IMR-90 (cell line): ENCODE data around the gene F10. TPM values are rescaled to one million over a fixed set of nuclear protein-coding genes. Genes with fewer than 3 reads are reported as not detected.

ENCODE experiments used
- ATAC-seq: fragments of 200-7000 bp; cut with Tn5 transposase; 2 replicates; pipeline ENCODE4 v1.9.1; 2020; ENCODE audit warnings: low read depth, mild to moderate bottlenecking, moderate library complexity
- BruUV-seq: library from RNA; stranded (reverse); fragments of 400-500 nt; replicated peaks from 2 replicates; lab custom pipeline; 2021; lab: Mats Ljungman, UMichigan
- CTCF ChIA-PET: fragments of 300-600 bp; formaldehyde crosslinking; extraction: SDS; loops from one replicate; lab custom pipeline; 2021; ENCODE audit warnings: antibody characterized with exemption; lab: Yijun Ruan, JAX
- POLR2A ChIA-PET: fragments of 300-600 bp; sonication (Branson Sonifier 250); formaldehyde crosslinking; loops from one replicate; lab custom pipeline; 2022; ENCODE audit warnings: antibody characterized with exemption; ENCODE audit not compliant: unreplicated experiment; lab: Charles Lee
- DNase-seq: peaks from one replicate; pipeline ENCODE4 v3.0.0; 2013
- H2AFZ ChIP-seq: replicated peaks from 2 replicates; pipeline ENCODE3; 2013; ENCODE audit warnings: low read length, mild to moderate bottlenecking; ENCODE audit not compliant: poor library complexity
- H2AK5ac ChIP-seq: 2 replicates; pipeline ENCODE4 v1.6.1; 2013; ENCODE audit warnings: low read depth, low read length, inconsistent platforms
- H2AK9ac ChIP-seq: replicated peaks from 2 replicates; pipeline ENCODE3; 2013; ENCODE audit warnings: mild to moderate bottlenecking, low read depth, low read length, moderate library complexity; ENCODE audit not compliant: poor library complexity
- H2BK120ac ChIP-seq: 2 replicates; pipeline ENCODE4 v1.6.1; 2013; ENCODE audit warnings: low read depth, low read length, inconsistent platforms
- H2BK15ac ChIP-seq: 3 replicates; pipeline ENCODE4 v1.6.1; 2013; ENCODE audit warnings: low read depth, low read length, inconsistent platforms
- H2BK20ac ChIP-seq: 2 replicates; pipeline ENCODE4 v1.6.1; 2013; ENCODE audit warnings: low read depth, mild to moderate bottlenecking, inconsistent platforms, low read length, moderate library complexity
- H2BK5ac ChIP-seq: 2 replicates; pipeline ENCODE4 v1.6.1; 2013; ENCODE audit warnings: mild to moderate bottlenecking, low read depth, low read length, inconsistent platforms; ENCODE audit not compliant: poor library complexity, severe bottlenecking
- H3K14ac ChIP-seq: replicated peaks from 2 replicates; pipeline ENCODE4 v1.6.1; 2013; ENCODE audit warnings: low read depth, low read length, inconsistent platforms
- H3K18ac ChIP-seq: 2 replicates; pipeline ENCODE4 v1.6.1; 2013; ENCODE audit warnings: low read depth, low read length, control low read depth
- H3K23ac ChIP-seq: 2 replicates; pipeline ENCODE4 v1.6.1; 2013; ENCODE audit warnings: low read depth, low read length, inconsistent platforms
- H3K27ac ChIP-seq: 2 replicates; pipeline ENCODE4 v1.5.1; 2013; ENCODE audit warnings: mild to moderate bottlenecking, control low read depth, low read length; ENCODE audit not compliant: insufficient read depth
- H3K27me3 ChIP-seq: 2 replicates; pipeline ENCODE4 v1.6.1; 2013; ENCODE audit warnings: low read length; ENCODE audit not compliant: control insufficient read depth, insufficient read depth
- H3K36me3 ChIP-seq: 2 replicates; pipeline ENCODE4 v1.6.1; 2013; ENCODE audit warnings: low read length, mixed read lengths; ENCODE audit not compliant: control insufficient read depth, insufficient read depth
- H3K4ac ChIP-seq: 2 replicates; pipeline ENCODE4 v1.6.1; 2013; ENCODE audit warnings: low read depth, low read length, inconsistent platforms
- H3K4me1 ChIP-seq: 2 replicates; pipeline ENCODE4 v1.6.1; 2013; ENCODE audit warnings: low read length, mixed read lengths; ENCODE audit not compliant: control insufficient read depth, insufficient read depth
- H3K4me2 ChIP-seq: 2 replicates; pipeline ENCODE4 v1.6.1; 2013; ENCODE audit warnings: low read depth, mild to moderate bottlenecking, control low read depth, low read length, moderate library complexity
- H3K4me3 ChIP-seq: 2 replicates; pipeline ENCODE4 v1.5.1; 2013; ENCODE audit warnings: low read depth, mild to moderate bottlenecking, control low read depth, low read length, moderate library complexity; ENCODE audit not compliant: insufficient read depth
- H3K56ac ChIP-seq: 2 replicates; pipeline ENCODE4 v1.6.1; 2013; ENCODE audit warnings: low read length, inconsistent platforms; ENCODE audit not compliant: insufficient read depth; ENCODE audit errors: extremely low read depth
- H3K79me1 ChIP-seq, 2 experiments: 2 replicates each; pipeline ENCODE4 v1.6.1; 2013; ENCODE audit warnings: low read length in 2 of 2, inconsistent platforms in 1 of 2, low read depth in 1 of 2
- H3K9ac ChIP-seq: 2 replicates; pipeline ENCODE4 v1.6.1; 2013; ENCODE audit warnings: low read depth, low read length, control low read depth
- H3K9me1 ChIP-seq: 2 replicates; pipeline ENCODE4 v1.6.1; 2013; ENCODE audit warnings: low read length, inconsistent platforms; ENCODE audit not compliant: insufficient read depth
- H3K9me3 ChIP-seq: 2 replicates; pipeline ENCODE4 v1.6.1; 2013; ENCODE audit warnings: low read length; ENCODE audit not compliant: control insufficient read depth, insufficient read depth
- H4K20me1 ChIP-seq: 2 replicates; pipeline ENCODE4 v1.6.1; 2013; ENCODE audit warnings: low read length, inconsistent platforms; ENCODE audit not compliant: insufficient read depth
- H4K5ac ChIP-seq: 2 replicates; pipeline ENCODE4 v1.6.1; 2013; ENCODE audit warnings: mild to moderate bottlenecking, low read depth, low read length, control low read depth
- H4K8ac ChIP-seq, 2 experiments: 2 replicates each; pipeline ENCODE4 v1.6.1; 2013; ENCODE audit warnings: low read depth in 2 of 2, low read length in 2 of 2, control low read depth in 1 of 2, inconsistent platforms in 1 of 2
- H4K91ac ChIP-seq: 2 replicates; pipeline ENCODE4 v1.6.1; 2013; ENCODE audit warnings: low read depth, low read length, inconsistent platforms; ENCODE audit not compliant: insufficient read depth
- BHLHE40 ChIP-seq: fragments of 150-350 bp; IDR thresholded peaks from 2 replicates; pipeline ENCODE4 v1.6.1; 2016; ENCODE audit warnings: mild to moderate bottlenecking, low read depth, low read length
- CHD1 ChIP-seq: IDR thresholded peaks from 2 replicates; pipeline ENCODE4 v1.6.1; 2012; ENCODE audit warnings: low read depth, low read length, improper control_type of control experiment
- MAFK ChIP-seq: IDR thresholded peaks from 2 replicates; pipeline ENCODE4 v1.6.1; 2012; ENCODE audit warnings: low read depth, low read length, improper control_type of control experiment
- MAZ ChIP-seq: IDR thresholded peaks from 2 replicates; pipeline ENCODE4 v1.6.1; 2012; ENCODE audit warnings: low read depth, mild to moderate bottlenecking, low read length, improper control_type of control experiment, moderate library complexity, borderline replicate concordance
- RCOR1 ChIP-seq: IDR thresholded peaks from 2 replicates; pipeline ENCODE4 v1.6.1; 2012; ENCODE audit warnings: mild to moderate bottlenecking, low read length, improper control_type of control experiment; ENCODE audit not compliant: insufficient replicate concordance
- SMC3 ChIP-seq: fragments of 150-350 bp; IDR thresholded peaks from 2 replicates; pipeline ENCODE4 v1.6.1; 2016; ENCODE audit warnings: low read depth, mild to moderate bottlenecking, antibody characterized with exemption, low read length, moderate library complexity
- USF2 ChIP-seq: fragments of 150-350 bp; IDR thresholded peaks from 2 replicates; pipeline ENCODE4 v1.6.1; 2017; ENCODE audit warnings: mild to moderate bottlenecking, antibody characterized with exemption, low read length, low read depth
- WGBS, 2 experiments: methylation state at CpG; one replicate each; pipeline versions ENCODE4 v1.1.5 to v1.1.7; 2013; ENCODE audit warnings: missing lambda C conversion rate in 2 of 2; ENCODE audit not compliant: insufficient read length in 1 of 2; ENCODE audit errors: extremely low coverage in 2 of 2; 5-methylcytosine and 5-hydroxymethylcytosine counted together
- dilution Hi-C: fragments of 300-500 bp; cut with HindIII; formaldehyde crosslinking; loops from one replicate; pipeline ENCODE4 v1.14.3; 2018; ENCODE audit warnings: low sequenced_read_pairs; ENCODE audit not compliant: unreplicated experiment
- in situ Hi-C: fragments of 300-500 bp; cut with MboI; formaldehyde crosslinking; loops from 3 replicates; pipeline ENCODE4 v1.14.3; 2019; ENCODE audit warnings: low sequenced_read_pairs, inconsistent platforms, mixed read lengths
- intact Hi-C: fragments of 100-400 bp; cut with micrococcal nuclease; formaldehyde crosslinking; loops from 2 replicates; pipeline ENCODE4 v1.10.0; 2022
- polyA plus RNA-seq, 3 experiments: library from polyadenylated mRNA; depleted of rRNA; stranded (reverse); fragments of >200 nt; gene quantifications; 2 replicates each; pipeline ENCODE4 v1.2.3, GENCODE V29; 2012; ENCODE audit warnings: low replicate concordance in 1 of 3
- total RNA-seq: library from RNA; depleted of rRNA; stranded (reverse); fragments of >200 nt; gene quantifications from 2 replicates; pipeline ENCODE4 v1.2.3, GENCODE V29; 2012
- TF ChIP-seq, protein P1 (sequence below): fragments of 150-350 bp; IDR thresholded peaks from 2 replicates; pipeline ENCODE4 v1.6.1; 2016; ENCODE audit warnings: low read depth, mild to moderate bottlenecking, low read length, moderate library complexity, borderline replicate concordance
- TF ChIP-seq, protein P2 (sequence below): conservative IDR thresholded peaks from 2 replicates; pipeline ENCODE4 v1.5.1; 2012; ENCODE audit warnings: mild to moderate bottlenecking, low read depth, low read length, improper control_type of control experiment

F10 gene
- total and polyA plus RNA-seq, 2 of the 4 experiments (the other 2 are of a cell fraction) = 9.1 to 19.5 TPM

DNA sequence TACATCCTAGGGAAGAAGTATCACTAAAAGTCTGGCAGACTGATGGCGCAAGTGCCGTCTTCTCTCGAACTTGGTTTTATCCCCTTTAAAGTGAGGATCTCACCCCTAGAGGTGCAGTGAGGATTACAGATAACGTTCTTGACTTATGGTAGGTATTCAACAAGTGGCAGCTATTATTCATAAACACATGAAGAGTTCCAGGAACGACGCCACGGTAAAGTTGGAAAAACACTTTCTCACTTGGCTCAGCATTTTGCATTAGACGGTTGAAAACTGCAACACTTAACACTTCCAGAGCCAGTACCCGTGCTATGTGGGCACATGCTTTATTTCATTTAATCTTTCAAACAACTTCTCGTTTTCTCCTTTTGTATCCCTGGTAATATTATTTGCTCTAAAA, 44.6 kb downstream of the F10 start:
- Histone ChIP-seq H3K27ac (no peak overlapping the region), H2AK9ac (no peak overlapping the region), H3K23ac (no peak overlapping the region), H2BK120ac (no peak overlapping the region), H3K56ac (no peak overlapping the region), H3K4me1 (peaks cover 8% of the 10 kb centered on the region), H4K20me1 (no peaks in the 10 kb centered on the region), H3K14ac (no peak overlapping the region), H3K4me3 (no peak overlapping the region), H2AFZ (no peak overlapping the region), H3K36me3 (peaks cover 20% of the 10 kb centered on the region), H3K9ac (no peak overlapping the region), H2BK20ac (no peak overlapping the region), H2AK5ac (no peak overlapping the region), H4K91ac (no peak overlapping the region), H3K79me1 (peaks cover 0 to 9% of the 10 kb centered on the region in 2 experiments; a peak in 1 of 4 replicates), H3K4me2 (no peak overlapping the region), H3K4ac (no peak overlapping the region), H3K9me1 (peaks cover 4% of the 10 kb centered on the region; the same call in 1 of the 2 replicates), H2BK5ac (no peak overlapping the region), H4K8ac (no peak overlapping the region), H3K9me3 (0 out of 2 replicates have a peak, but pooled peaks cover 2% of the 10 kb centered on the region), H2BK15ac (no peak overlapping the region), H3K18ac (no peak overlapping the region), H3K27me3 (no peaks in the 10 kb centered on the region), H4K5ac (no peak overlapping the region)
- TF ChIP-seq BHLHE40 (no peak), MAZ (no peak), MAFK (no peak), RCOR1 (no peak), CHD1 (no peak), USF2 (no peak), SMC3 (no peak)
- TF ChIP-seq, protein P1, sequence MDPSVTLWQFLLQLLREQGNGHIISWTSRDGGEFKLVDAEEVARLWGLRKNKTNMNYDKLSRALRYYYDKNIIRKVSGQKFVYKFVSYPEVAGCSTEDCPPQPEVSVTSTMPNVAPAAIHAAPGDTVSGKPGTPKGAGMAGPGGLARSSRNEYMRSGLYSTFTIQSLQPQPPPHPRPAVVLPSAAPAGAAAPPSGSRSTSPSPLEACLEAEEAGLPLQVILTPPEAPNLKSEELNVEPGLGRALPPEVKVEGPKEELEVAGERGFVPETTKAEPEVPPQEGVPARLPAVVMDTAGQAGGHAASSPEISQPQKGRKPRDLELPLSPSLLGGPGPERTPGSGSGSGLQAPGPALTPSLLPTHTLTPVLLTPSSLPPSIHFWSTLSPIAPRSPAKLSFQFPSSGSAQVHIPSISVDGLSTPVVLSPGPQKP = no peak
- TF ChIP-seq, protein P2, sequence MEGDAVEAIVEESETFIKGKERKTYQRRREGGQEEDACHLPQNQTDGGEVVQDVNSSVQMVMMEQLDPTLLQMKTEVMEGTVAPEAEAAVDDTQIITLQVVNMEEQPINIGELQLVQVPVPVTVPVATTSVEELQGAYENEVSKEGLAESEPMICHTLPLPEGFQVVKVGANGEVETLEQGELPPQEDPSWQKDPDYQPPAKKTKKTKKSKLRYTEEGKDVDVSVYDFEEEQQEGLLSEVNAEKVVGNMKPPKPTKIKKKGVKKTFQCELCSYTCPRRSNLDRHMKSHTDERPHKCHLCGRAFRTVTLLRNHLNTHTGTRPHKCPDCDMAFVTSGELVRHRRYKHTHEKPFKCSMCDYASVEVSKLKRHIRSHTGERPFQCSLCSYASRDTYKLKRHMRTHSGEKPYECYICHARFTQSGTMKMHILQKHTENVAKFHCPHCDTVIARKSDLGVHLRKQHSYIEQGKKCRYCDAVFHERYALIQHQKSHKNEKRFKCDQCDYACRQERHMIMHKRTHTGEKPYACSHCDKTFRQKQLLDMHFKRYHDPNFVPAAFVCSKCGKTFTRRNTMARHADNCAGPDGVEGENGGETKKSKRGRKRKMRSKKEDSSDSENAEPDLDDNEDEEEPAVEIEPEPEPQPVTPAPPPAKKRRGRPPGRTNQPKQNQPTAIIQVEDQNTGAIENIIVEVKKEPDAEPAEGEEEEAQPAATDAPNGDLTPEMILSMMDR = no peak
- intact Hi-C loops = no loop called here
- BruUV-seq = no TSS peak
- dilution Hi-C loops = no loop called here
- ATAC-seq (no peak), DNase-seq (no peak)
- in situ Hi-C loops = no loop called here
- WGBS, 2 experiments = no CpG with 5 or more reads among the region's 10 CpGs
- ChIA-PET CTCF (no interaction called here), POLR2A (no interaction called here)
